ENCODE data around the gene SRGAP2C.
"Not testable (repeated sequence)": the region's sequence is repeated elsewhere in the genome, so short reads cannot be mapped to it uniquely, and the experiment has no call there.

- TF ChIP-seq POLR2A, CTCF (IDR thresholded peaks at IDR 0.05): not testable (repeated sequence)
These were observed 21.3 kb downstream of the SRGAP2C start for GRCh38 chr1:121205786-121206711.
